ENCODE data around the gene SFRP4.

DNA sequence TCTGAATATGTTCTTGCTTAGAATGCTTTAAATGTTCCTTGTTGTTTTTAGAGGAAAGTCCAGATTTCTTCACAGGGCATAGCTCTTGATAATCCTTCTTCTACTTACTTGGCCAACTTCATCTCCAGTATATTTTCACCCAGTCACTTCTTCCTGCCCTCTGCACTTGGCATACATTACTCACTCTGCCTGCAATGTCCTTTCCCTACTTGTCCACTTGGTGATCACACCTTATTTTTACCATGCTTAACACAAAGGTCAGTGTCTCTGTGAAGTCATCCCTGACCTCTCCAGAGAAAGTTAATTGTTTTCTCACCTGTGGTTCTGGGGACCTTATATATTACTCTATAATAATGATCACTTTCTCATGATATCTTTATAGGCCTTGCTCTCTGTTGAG lies 23.3 kb downstream of the SFRP4 start:
- TF ChIP-seq, protein P1, sequence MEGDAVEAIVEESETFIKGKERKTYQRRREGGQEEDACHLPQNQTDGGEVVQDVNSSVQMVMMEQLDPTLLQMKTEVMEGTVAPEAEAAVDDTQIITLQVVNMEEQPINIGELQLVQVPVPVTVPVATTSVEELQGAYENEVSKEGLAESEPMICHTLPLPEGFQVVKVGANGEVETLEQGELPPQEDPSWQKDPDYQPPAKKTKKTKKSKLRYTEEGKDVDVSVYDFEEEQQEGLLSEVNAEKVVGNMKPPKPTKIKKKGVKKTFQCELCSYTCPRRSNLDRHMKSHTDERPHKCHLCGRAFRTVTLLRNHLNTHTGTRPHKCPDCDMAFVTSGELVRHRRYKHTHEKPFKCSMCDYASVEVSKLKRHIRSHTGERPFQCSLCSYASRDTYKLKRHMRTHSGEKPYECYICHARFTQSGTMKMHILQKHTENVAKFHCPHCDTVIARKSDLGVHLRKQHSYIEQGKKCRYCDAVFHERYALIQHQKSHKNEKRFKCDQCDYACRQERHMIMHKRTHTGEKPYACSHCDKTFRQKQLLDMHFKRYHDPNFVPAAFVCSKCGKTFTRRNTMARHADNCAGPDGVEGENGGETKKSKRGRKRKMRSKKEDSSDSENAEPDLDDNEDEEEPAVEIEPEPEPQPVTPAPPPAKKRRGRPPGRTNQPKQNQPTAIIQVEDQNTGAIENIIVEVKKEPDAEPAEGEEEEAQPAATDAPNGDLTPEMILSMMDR (conservative IDR thresholded peaks at IDR 0.05; ENCODE audit: low read length) = 0 out of 2 replicates have a peak, but pooled peaks have one; percentile 11
- TF ChIP-seq EZH2phosphoT487 (IDR thresholded peaks at IDR 0.05; ENCODE audit: borderline replicate concordance) = no peak

Measured in Loucy (cell line).